GM12873 (cell line): ENCODE results near the gene LRMDA.

Source experiments
- TF ChIP-seq, protein P1 (sequence below): IDR thresholded peaks from 2 replicates; pipeline ENCODE4 v1.5.1; 2012; ENCODE audit warnings: low read depth, mild to moderate bottlenecking, moderate library complexity, low read length, control low read depth; ENCODE audit not compliant: insufficient read depth; ENCODE audit errors: missing control alignments

Gene LRMDA

DNA sequence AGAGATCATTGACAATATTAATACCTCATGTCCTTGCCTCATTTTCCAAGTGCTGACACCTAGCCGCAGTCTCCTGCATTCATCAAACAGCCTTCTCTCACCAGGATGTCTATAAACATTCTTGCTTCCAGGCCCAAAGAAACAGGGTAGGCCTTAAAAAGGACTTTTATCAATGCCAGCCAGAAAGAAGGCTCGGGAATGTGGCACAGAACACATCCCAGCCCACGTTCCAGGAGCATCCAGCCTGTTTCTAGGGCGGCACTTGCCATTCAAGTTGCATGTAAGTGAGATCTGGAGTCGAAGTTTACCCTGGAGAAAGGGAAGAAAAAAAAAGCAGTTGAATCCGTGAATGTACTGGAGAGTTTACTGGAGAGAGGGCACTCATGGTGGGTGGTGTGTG, 1123.1 kb downstream of the LRMDA start:
- TF ChIP-seq, protein P1, sequence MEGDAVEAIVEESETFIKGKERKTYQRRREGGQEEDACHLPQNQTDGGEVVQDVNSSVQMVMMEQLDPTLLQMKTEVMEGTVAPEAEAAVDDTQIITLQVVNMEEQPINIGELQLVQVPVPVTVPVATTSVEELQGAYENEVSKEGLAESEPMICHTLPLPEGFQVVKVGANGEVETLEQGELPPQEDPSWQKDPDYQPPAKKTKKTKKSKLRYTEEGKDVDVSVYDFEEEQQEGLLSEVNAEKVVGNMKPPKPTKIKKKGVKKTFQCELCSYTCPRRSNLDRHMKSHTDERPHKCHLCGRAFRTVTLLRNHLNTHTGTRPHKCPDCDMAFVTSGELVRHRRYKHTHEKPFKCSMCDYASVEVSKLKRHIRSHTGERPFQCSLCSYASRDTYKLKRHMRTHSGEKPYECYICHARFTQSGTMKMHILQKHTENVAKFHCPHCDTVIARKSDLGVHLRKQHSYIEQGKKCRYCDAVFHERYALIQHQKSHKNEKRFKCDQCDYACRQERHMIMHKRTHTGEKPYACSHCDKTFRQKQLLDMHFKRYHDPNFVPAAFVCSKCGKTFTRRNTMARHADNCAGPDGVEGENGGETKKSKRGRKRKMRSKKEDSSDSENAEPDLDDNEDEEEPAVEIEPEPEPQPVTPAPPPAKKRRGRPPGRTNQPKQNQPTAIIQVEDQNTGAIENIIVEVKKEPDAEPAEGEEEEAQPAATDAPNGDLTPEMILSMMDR, result no peak

DNA sequence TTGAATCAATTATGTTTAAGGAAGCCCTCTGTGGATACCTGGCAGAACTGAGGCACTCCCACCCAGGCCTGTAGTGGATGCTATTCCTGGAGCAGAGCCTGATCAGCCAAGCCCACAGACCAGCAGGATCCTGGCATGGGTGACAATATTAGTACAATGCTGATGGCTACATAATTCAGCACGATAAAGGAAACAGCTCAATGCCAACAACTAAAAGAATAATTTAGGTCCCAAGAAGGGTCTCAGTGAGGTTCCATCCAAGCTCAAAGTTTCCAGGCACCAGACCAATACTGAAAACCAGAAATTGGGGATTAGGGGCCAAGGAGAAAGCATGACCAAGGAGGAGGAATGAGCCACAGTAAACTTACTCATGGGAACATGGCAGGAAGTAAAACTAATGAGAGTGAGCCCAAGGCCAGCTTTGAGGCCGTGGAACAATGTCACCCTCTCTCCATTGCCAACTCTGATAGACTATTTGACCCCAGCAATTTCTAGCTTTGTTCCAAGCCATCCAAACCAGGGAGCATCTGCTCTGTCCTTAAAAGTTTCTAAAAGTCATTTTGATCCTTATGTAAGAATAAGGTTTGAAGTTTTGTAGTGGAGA, 1123.7 kb downstream of the LRMDA start:
- TF ChIP-seq, protein P1, result no peak

DNA sequence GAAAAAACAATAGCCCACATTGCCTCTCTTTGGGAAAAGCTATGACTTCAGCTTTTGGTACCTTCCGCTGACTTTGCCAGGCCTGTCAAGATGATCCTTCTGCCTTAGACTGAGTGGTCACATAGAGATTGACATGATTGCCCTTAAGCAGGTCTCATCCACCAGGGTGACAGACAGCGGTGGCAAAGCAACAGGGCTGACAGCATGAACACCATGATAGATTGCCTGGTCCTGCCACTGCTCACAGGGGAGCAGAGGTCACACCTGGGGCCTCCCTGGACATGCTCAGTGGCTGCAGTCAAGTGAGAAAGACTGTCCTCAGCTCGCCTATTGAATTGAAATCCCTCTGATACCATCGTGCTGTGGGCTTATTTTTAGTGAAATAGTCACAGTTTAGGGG, 1125.9 kb downstream of the LRMDA start:
- TF ChIP-seq, protein P1, result no peak

DNA sequence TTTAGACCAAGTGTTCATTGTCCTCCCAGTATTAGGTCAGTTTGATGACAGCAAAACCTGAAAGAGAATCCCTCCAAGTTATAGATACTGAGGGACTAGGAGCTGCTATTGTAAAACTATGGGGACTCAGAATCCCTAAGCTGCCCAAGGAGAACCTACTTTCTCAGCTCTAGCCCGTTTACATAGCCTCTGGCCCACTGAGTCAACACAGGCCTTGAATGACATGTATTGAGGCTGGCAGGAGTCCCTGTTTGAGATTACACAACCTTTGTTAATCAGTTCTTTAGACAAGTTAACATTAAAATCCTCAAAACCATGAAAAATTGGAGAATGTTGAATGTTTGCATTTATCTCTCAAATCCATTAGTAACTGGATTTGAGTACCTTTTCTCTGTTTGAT, 1127.2 kb downstream of the LRMDA start:
- TF ChIP-seq, protein P1, result no peak

DNA sequence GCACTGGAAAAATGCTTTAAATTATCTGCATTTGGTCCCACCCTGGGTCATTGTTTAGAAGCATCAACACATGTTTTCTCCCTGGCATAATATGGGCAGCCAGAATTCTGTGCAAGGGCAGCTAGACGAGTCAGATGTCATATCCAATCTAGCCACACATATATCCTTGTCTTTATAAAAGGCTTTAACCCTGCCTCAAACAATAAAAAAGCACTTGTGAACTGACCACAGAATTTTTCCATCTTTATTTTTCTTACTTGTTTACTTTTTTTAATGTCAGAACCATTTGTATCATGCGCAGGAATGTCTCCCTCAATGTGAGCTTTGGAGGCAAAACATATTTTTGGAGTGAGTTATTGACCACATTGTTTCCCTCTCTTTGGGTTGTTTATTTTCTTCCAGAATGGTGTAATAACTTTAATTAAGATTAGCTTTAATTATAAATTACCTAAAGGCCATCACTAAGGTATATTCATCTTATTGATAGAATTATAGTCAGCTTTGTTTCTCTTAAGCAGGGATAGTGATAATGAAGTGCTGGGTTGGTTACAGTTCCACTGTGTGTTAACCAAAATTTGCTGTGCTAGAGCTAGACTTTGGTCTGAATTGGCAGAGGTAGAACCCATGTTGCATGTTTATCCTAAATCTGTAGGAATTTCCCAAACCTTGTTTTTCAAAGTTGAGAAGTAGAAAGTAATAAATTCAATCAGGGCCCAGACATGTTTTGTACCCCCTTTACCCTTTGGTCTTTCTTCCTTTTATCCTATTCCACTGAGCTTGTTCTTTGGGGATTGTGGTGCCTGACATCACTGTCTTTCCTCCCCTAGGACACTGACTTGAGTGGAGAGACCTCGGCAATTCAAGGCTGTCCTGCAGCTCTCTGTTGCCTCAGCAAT, 1127.8 kb downstream of the LRMDA start:
- TF ChIP-seq, protein P1, result no peak

DNA sequence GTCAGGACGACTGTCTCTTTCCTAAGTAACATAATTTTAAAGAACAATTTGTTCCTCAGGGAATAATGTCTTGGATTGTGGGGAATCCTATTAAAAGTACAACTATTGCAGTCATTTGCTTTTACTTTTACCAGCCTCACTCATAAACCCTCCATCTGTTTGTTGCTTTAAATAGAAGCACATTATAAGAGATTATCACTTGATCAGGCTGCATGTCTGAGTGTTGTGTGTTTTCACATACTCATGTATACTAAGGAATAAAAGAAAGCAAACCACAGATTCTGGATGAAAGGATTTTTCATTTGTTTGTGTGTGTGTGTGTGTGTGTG, 1128.4 kb downstream of the LRMDA start:
- TF ChIP-seq, protein P1, result no peak

DNA sequence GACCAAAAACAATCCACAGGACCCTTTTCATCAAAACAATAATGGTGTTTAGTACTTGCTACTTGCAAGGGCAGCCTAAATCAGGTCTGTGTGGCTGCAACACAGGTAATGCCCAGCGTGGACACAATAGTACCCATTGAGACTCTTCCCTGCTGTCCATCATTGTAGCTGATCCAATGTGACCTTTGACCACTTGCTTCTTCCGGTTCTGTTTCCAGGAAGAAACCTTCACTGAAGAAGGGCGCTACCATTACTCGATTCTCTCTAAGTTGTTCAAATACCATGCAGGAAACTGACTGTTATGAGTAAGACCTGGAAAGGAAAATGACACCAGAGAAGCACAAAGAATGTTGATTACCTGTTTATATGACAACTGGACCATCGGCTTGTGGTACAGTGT, 1128.9 kb downstream of the LRMDA start:
- TF ChIP-seq, protein P1, result no peak
